KMS-11 (cell line): ENCODE results near the gene SYK.

Experiments used
- H2AFZ ChIP-seq: fragments of 200-600 bp; sonication (generic); 2 replicates; pipeline ENCODE4 v1.6.1; 2016; ENCODE audit warnings: antibody characterized with exemption, mixed run types, low read depth
- H3K27ac ChIP-seq: fragments of 200-600 bp; sonication (generic); 2 replicates; pipeline ENCODE4 v1.6.1; 2016; ENCODE audit warnings: mild to moderate bottlenecking, mixed run types
- H3K27me3 ChIP-seq: fragments of 200-600 bp; sonication (generic); 2 replicates; pipeline ENCODE4 v1.6.1; 2017; ENCODE audit warnings: mild to moderate bottlenecking, low read depth, mixed run types, moderate library complexity; ENCODE audit not compliant: insufficient read depth
- H3K36me3 ChIP-seq: fragments of 200-600 bp; sonication (generic); 2 replicates; pipeline ENCODE4 v1.6.1; 2017; ENCODE audit warnings: mild to moderate bottlenecking, mixed run types; ENCODE audit not compliant: insufficient read depth
- H3K4me1 ChIP-seq: fragments of 200-600 bp; sonication (generic); 2 replicates; pipeline ENCODE4 v1.6.1; 2016; ENCODE audit warnings: mild to moderate bottlenecking, low read depth, mixed run types; ENCODE audit not compliant: poor library complexity, severe bottlenecking
- H3K4me2 ChIP-seq: fragments of 200-600 bp; sonication (generic); 2 replicates; pipeline ENCODE4 v1.7.0; 2016; ENCODE audit warnings: mild to moderate bottlenecking, mixed run types
- H3K4me3 ChIP-seq: fragments of 200-600 bp; sonication (generic); IDR thresholded peaks from 2 replicates; pipeline ENCODE4 v1.6.1; 2017; ENCODE audit warnings: low read depth, low read length, mixed read lengths; ENCODE audit not compliant: insufficient read depth
- H3K79me2 ChIP-seq: fragments of 200-600 bp; sonication (generic); 2 replicates; pipeline ENCODE4 v1.6.1; 2016; ENCODE audit warnings: low read depth, mixed run types; ENCODE audit not compliant: insufficient read depth
- H3K9ac ChIP-seq: fragments of 200-600 bp; sonication (generic); 2 replicates; pipeline ENCODE4 v1.6.1; 2016; ENCODE audit warnings: mild to moderate bottlenecking, mixed run types
- H4K20me1 ChIP-seq: fragments of 200-600 bp; sonication (generic); 2 replicates; pipeline ENCODE4 v1.6.1; 2016; ENCODE audit warnings: mild to moderate bottlenecking, mixed run types; ENCODE audit not compliant: insufficient read depth
- TF ChIP-seq, protein P1 (sequence below): fragments of 200-600 bp; sonication (generic); conservative IDR thresholded peaks from 2 replicates; pipeline ENCODE4 v1.6.1; 2017; ENCODE audit warnings: low read depth, mild to moderate bottlenecking, antibody characterized with exemption, low read length, moderate library complexity, mixed read lengths

Gene SYK

DNA sequence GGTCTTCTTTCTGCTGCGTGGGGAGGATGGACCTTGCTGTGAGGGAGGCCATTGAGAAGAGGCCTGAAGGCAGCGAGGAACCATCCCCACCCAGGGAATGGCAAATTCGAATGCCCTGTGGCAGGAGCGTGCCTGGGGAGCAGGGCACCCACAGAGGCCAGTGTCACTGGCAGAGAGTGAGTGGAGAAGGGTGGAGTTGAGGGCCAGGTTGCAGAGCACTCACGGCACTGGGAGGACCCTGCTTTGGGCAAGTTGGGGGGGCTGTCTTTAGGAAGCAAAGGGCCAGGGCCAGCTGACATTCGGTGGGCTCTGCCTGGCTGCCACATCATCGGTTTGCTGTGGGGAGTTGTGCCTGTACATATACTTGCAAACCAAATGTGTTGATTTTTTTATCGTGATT, 47.2 kb downstream of the SYK start:
- Histone ChIP-seq H3K27me3 (no peaks in the 10 kb centered on the region), H3K27ac (no peak overlapping the region), H4K20me1 (no peaks in the 10 kb centered on the region), H3K4me2 (no peak overlapping the region), H3K79me2 (no peaks in the 10 kb centered on the region), H3K4me1 (no peaks in the 10 kb centered on the region), H2AFZ (no peak overlapping the region), H3K4me3 (no peak overlapping the region), H3K9ac (no peak overlapping the region), H3K36me3 (no peaks in the 10 kb centered on the region)
- TF ChIP-seq, protein P1, sequence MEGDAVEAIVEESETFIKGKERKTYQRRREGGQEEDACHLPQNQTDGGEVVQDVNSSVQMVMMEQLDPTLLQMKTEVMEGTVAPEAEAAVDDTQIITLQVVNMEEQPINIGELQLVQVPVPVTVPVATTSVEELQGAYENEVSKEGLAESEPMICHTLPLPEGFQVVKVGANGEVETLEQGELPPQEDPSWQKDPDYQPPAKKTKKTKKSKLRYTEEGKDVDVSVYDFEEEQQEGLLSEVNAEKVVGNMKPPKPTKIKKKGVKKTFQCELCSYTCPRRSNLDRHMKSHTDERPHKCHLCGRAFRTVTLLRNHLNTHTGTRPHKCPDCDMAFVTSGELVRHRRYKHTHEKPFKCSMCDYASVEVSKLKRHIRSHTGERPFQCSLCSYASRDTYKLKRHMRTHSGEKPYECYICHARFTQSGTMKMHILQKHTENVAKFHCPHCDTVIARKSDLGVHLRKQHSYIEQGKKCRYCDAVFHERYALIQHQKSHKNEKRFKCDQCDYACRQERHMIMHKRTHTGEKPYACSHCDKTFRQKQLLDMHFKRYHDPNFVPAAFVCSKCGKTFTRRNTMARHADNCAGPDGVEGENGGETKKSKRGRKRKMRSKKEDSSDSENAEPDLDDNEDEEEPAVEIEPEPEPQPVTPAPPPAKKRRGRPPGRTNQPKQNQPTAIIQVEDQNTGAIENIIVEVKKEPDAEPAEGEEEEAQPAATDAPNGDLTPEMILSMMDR: no peak

DNA sequence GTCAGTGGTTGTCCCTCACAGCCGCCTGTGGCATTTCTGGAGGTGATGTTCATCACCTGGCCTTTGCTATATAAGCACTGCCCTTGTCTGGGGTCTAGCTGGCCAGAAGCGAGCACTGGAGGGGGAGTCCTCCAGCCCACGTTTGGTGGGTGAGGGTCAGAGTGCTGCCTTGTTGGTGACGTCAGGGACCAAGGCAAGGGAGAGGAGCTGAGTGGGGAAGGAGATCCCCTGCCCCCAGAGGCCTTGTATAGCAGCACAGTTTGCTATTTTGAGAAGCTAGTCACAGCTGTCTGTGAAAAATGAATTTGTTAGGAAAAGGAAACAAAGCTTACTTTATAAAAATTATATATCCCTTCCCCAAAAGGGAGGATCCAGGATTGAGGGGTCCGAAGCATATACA, 49.8 kb downstream of the SYK start:
- no peak overlapping the region for H3K4me2 ChIP-seq
- TF ChIP-seq, protein P1: no peak
- no peak overlapping the region for H3K9ac ChIP-seq
- no peak overlapping the region for H3K4me3 ChIP-seq
- H4K20me1 ChIP-seq: no peaks in the 10 kb centered on the region
- H2AFZ ChIP-seq: no peak overlapping the region
- no peaks in the 10 kb centered on the region for H3K79me2 ChIP-seq
- H3K4me1 ChIP-seq: no peaks in the 10 kb centered on the region
- H3K27me3 ChIP-seq: no peaks in the 10 kb centered on the region
- no peaks in the 10 kb centered on the region for H3K36me3 ChIP-seq
- no peak overlapping the region for H3K27ac ChIP-seq

DNA sequence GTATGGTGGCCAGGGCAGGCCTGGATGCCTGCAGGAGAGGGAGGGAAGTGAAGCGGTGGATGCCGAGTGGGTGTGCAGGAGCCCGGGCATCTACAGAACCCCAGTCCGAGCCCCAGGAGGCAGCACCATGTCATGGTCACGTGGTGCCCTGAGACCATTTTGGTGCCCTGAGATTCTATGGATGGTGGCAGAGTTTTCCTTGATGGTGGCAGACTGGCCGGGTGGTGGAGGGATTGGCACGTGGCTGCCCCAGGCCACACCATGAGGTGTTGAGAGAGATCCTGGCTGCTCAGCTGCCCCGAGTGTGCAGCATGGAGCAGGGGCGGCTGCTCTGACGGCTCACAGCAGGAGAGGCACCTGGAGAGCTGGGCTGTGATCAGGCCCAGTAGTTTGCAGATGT, 52.3 kb downstream of the SYK start:
- TF ChIP-seq, protein P1: no peak
- no peaks in the 10 kb centered on the region for H3K79me2 ChIP-seq

DNA sequence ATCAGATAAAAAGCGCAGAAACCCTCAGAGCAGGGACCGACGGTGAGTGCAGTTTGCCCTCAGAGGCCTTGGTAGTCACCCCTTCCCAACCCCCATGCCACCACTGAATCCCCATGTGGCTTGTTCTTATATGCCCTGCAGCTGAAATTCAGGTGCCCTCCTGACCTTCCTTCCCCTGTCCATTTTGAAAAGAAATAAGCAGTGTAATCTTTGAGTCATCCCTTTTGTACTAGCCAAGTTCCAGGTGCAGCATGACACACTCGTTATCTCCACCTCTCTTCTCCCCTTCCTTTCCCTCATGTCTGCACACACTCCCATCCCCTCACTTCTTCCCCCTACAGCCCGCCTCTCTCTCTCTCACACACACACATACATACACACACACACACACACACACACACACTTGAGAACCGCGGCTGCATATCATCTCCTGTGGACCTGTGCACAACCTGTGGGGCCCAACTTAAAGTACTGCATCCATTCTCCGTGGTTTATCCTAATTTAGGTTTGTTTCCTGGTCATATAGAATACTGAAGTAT, 53.1 kb downstream of the SYK start:
- H3K79me2 ChIP-seq: no peaks in the 10 kb centered on the region

More for the DNA sequence above, 52.3 kb downstream of the SYK start:
- H3K27ac ChIP-seq: no peak overlapping the region
- no peaks in the 10 kb centered on the region for H4K20me1 ChIP-seq
- no peak overlapping the region for H2AFZ ChIP-seq
- no peak overlapping the region for H3K9ac ChIP-seq
- no peak overlapping the region for H3K4me3 ChIP-seq
- H3K4me2 ChIP-seq: no peak overlapping the region
- no peaks in the 10 kb centered on the region for H3K27me3 ChIP-seq
- H3K36me3 ChIP-seq: no peaks in the 10 kb centered on the region
- H3K4me1 ChIP-seq: no peaks in the 10 kb centered on the region

More for the DNA sequence above, 53.1 kb downstream of the SYK start:
- TF ChIP-seq, protein P1: no peak
- no peaks in the 10 kb centered on the region for H3K36me3 ChIP-seq
- H3K4me1 ChIP-seq: no peaks in the 10 kb centered on the region
- H3K4me3 ChIP-seq: no peak overlapping the region
- no peaks in the 10 kb centered on the region for H3K27me3 ChIP-seq
- H3K4me2 ChIP-seq: no peak overlapping the region
- no peak overlapping the region for H3K9ac ChIP-seq
- no peak overlapping the region for H3K27ac ChIP-seq
- H4K20me1 ChIP-seq: no peaks in the 10 kb centered on the region
- no peak overlapping the region for H2AFZ ChIP-seq
